Measurements from ENCODE around the gene TSTD2.

TSTD2 gene

DNA sequence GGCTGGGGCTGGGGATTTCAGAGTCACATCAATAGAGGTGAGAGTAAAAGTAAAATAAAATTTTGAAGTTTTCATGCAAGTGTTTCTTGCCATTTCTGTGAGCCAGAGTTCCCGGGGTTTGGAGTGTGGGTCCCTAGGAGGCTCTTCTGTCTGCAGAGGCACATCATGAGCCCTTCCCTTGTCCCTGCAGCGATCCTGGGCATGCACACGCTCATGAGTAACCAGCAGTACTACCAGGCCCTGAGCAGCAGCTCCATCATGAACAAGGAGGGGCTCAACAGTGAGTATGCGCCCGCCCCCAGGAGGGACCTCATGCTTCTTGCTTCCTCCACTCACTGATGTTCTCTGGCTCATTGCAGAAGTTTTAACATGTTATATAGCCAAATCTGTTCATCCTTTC is 70.6 kb downstream of the TSTD2 start:
- DNase-seq (ENCODE audit: low read depth) = no peak

DNA sequence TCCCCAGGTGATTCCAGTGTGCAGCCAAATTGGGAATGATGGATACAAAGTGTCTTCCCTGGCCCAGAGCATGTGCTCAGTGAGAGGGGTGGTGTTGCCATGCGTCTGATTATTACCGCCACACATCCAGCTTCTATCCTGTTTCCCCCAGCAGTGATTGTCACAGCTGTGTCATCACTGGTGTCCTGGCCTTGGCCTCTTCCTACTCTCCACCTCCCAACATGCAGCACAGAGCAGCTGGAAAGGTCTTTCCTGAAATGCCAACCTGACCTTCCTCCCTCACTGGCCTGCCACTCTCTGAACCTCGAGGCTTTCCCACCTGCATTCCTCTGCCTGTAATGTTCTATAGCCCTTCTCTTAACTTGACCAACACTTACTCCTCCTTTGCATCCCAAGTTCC is 71.7 kb downstream of the TSTD2 start:
- no peak for DNase-seq (ENCODE audit: low read depth)

DNA sequence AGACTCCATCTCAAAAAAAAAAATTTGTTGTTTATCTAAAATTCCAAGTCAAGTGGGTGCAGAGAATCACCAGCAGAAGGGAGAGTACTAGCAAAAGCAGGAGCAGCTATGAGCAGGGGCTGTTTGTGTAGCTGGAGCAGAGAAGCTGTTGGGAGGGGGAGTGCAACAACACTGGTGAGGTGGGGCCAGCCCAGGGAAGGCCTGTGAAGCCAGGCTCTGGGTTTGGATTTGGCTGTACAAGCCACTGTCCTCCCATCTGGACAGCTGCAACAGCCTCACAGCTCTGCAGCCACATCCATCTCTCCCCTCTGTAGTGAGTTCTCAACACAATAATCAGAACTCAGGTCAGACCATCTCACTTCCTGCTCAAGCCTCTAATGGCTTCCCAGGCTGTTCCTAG is 72.3 kb downstream of the TSTD2 start:
- no peak for DNase-seq (ENCODE audit: low read depth)

DNA sequence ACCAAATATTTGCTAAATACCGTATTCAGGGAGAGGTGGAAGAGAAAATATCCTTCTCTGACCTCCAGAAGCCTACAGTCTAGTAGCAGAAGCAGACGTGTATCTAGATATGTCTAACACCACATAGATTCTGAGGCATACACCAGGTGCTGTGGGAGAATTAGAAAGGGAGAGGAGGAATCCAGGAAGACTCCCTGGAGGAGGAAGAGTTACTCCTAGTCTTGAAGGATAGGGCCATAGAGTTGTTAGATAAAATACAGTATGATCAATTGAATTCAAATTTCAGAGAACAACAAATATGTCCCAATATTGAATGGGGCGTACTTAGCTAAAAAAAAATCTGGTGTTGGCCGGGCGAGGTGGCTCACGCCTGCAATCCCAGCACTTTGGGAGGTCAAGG is 73.0 kb downstream of the TSTD2 start:
- DNase-seq (ENCODE audit: low read depth) = no peak

DNA sequence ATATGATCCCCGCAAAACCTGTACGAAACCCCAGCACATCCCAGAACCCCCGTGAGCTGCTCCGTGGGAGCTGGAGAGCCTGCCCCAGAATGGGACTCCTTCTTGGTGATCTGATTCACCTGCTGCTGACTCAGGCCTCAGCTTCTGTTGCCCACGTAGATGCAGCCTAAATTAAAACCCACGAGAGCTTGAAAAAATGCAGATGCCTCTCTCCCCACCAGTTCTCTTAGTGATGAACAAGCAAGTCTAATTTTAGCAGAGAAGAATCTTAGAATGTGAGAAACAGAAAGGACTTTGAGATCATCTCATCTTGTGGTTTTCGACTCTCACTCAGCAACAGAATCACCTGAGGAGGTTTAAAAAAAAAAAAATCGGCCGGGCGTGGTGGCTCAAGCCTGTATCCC is 74.1 kb downstream of the TSTD2 start:
- no peak for DNase-seq (ENCODE audit: low read depth)

DNA sequence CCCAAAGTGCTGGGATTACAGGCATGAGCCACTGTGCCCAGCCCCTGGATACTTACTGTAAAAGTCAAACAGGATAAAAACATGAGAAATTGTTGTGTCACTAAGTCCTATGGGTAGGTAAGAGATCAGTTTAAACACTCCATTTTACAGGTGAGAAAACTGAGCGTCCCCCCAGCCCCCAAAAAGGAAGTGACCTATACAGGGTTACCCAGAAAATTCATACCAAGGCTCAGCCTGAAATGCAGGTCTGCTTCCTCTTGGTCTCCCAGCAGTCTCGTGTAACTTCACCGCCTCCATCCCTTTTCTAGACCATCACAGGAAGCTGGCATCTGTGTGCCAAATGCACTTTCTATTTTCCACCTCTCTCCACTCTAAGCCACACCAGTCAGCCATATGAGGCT is 74.5 kb downstream of the TSTD2 start:
- no peak for DNase-seq (ENCODE audit: low read depth)

DNA sequence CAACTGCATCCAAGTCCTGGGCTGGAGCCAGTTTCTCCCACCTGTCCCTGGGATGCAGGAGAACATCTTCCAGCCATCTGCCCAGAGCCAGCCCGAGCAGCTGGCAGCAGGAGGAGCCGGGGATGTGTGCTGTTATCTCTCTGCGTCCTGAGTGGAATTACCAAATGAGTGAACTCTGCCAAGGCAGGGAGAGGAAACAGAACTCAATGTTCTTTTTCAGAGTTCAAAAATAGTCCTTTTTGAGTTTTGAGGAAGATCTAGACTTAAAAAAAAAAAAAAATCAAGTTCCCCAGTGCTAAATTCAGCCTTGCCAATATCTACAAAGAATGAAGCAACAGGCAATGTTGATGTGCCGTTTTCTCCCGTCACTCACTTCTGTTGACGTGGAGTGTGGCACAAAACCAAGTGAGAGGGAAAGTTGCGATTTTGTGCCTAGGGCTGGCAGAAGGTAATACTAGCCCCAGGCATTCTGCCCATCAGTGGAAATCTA is 75.5 kb downstream of the TSTD2 start:
- no peak for DNase-seq (ENCODE audit: low read depth)

DNA sequence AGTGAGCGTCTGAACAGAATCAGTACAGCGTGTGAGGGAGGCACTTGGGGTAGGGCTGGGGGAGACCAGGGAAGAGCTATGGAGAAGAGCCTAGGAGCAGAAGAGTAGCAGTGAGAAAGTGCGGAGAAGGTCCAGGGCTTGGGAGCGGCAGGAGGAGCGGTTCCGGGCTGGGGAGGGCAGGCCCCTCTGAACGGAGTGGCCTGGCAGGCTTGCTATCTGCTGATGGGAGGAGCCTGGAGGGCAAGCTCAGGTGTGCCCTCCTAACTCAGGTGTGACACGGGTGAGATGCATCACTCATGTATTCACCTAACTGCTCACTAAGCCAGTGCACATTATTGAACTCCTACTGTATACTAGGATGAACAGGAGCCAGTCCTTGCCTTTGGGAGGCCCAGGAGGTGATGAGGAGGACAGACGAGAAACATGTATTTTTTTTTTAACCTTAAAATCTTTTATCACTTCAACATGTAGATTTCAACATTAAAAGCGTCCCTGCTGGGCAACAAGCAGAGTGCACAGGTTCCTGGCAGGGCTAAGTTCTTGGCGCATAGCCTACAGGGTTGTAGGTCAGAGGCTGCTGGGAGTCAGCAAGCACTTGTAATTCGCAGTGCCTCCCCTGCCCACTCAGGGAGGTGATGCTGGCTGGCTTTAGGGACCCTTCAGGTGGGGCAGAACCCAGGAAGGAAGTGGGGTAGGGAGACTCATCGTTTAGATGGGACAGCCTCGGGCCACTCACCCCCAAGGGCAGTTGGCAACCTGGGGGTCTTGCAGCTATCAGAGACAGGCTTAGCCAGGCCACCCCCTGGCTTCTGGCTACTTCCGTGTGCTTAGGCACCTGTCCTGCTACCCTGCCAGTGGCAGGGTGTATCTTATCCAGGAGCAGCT is 76.2 kb downstream of the TSTD2 start:
- no peak for DNase-seq (ENCODE audit: low read depth)

DNA sequence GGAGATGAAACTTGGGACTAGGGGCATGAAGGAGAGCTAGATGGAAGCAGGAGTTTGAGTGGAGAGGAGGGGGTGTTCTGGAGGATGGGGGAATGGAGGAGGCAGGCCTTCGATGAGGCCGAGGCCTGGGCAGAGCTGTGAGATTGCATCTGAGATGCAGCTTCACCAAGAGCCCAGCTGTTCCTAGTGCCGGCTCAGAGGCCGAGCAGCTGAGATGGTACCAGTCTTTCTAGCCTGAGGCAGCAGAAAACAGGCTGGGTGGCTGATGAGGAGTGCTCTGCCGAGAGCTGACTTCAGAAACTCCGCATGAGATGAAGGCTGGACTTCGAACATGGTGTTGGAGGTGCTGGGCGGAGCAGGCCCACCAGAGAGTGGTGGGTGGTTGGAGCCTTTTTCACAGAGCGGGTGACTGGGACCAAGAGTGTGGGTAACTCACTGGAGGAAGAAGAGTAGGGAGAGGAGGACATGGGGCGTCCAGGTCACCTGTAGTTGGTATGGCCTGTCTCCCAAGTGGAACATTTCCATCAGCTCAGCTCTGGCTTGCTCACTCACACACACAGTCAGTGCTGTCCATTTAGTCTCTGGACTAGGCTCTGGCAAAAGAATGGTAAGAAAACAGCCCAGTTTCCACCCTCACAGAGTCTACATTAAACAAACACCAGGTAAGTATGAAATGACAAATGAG is 77.0 kb downstream of the TSTD2 start:
- DNase-seq (ENCODE audit: low read depth) = no peak

DNA sequence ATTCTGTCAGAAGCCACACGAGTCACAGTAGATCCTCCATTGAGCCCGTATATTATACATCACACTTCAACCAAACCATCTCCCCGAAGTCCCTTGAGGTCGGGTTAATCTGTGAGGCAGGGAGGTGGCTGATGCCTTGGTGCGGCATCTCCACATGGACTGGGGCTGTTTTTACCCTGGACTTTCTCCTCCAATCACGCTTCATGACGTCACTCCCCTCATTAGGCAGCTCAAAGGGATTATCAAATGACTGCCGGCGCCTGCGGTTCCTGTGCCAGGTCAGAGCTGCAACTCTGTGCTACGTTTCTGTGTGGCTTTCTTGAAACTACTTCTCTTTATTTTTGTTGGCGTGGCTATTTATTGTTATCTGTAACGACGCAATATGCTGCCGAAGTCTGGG is 78.0 kb downstream of the TSTD2 start:
- no peak for DNase-seq (ENCODE audit: low read depth)

DNA sequence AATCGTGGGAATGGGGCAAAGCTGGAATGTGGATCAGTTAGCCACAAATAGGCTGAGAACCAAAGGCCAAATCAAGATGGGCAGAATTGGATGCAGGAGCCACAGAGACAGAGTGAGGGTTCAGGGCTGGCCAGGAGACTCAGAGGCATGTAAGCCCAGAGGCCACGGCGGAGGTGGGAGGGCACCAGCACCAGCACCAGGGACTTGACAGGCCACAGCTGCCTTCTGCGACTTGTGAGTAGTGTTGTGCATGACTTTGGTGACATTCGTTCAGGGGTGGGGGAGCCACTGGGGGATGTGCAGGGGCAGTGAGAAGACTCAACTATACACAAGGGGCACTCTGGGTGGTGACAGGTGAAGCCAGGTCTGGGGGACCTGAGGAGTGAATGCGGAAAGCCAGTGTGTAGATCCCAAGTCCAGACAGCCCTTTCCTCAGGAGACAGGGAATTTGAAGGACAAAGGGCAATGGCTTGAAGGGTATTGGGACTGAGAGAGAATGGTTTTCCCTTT is 78.5 kb downstream of the TSTD2 start:
- no peak for DNase-seq (ENCODE audit: low read depth)

DNA sequence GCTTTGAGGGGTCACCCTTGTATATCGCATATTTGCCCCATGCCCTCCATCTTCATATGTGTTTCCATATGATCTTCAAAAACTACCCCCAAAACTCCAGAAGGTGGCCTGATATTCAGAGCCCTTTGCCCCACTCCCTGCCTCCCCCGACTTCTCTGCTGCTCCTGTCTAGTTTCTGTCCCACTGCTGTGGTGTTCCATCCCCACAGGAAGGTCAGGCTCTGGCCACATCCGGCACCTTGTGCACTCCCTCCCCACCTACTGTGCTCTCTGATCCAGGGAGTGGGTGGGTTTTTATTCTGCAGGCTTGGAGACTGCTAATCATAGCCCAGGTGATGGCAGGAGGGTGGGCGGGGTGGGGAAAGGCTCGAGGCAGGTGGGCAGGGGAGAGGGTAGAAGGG is 79.3 kb downstream of the TSTD2 start:
- DNase-seq (ENCODE audit: low read depth) = no peak

DNA sequence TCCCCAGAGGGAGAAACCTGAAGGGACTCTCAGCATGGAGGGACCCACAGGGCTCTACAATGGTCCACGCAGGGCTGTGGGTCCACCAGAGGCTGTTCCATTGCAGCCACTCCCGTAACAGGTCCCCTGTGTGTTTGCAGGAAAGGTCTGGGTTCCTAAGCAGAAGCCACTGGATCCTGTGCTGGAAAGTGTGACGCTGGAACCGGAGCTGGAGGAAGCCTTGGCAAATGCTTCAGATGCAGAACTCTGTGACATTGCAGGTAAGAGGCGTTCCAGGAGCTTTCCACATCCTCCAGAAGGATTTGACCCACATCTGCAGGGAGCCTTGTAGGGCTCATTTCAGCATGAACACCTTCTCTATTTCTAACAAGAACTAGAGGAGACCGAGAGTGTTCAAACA is 80.0 kb downstream of the TSTD2 start:
- DNase-seq (ENCODE audit: low read depth) = no peak

DNA sequence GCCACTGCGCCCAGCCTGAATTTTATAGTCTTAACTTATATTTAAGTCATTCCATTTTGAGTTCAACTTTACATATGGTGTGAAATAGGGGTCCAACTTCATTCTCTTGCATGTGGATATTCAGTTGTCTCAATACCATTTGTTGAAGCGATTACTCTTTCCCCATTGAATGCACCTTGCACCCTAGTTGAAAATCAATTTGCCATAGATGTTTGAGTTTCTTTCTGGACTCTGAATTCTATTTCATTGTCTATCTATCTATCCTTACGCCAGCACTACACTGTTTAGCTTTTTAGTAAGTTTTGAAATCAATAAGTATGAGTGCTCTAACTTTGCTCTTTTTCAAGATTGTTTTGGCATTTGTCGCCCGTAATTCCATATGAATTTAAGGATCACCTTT is 81.9 kb downstream of the TSTD2 start:
- no peak for DNase-seq (ENCODE audit: low read depth)

DNA sequence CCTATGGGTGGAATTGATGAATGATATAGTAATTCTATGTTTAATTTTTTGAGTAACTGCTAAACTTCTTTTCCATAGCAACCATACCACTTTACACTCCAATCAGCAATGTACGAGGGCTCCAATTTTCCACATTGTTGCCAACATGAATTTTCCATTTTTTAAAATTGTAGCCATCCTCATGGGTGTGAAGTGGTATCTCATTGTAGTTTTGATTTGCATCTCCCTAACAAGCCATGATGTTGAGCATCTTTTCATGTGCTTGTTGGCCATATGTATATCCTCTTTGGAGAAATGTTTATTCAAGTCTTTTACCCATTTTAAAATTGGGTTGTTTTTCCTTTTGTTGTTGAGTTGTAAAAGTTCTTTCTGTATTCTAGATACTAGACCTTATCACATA is 82.8 kb downstream of the TSTD2 start:
- no peak for DNase-seq (ENCODE audit: low read depth)

Measured in HS-27A (cell line).